Hematopoietic multipotent progenitor cell (in vitro differentiated cells): ENCODE results near the gene PRDM1. TPM values are rescaled to one million over a fixed set of nuclear protein-coding genes. Genes with fewer than 3 reads are reported as not detected.
A peak's percentile ranks its signal among the peaks of the same experiment; 100 is the strongest.

Source experiments
- DNase-seq, 3 donors: peaks; one replicate each; pipeline ENCODE4 v3.0.0-alpha.2; 2011 to 2015; ENCODE audit warnings: low read depth in 2 of 3, low spot score in 2 of 3
- total RNA-seq: library from RNA; depleted of rRNA; stranded (reverse); fragments of >200 nt; gene quantifications from one replicate; pipeline ENCODE4 v1.2.3, GENCODE V29; 2012

The PRDM1 gene
- total RNA-seq, 1 donor: 0.27 TPM

- no peak for DNase-seq
Measured at GRCh38 chr6:106114492-106114891, 28.4 kb downstream of the PRDM1 start.

DNA sequence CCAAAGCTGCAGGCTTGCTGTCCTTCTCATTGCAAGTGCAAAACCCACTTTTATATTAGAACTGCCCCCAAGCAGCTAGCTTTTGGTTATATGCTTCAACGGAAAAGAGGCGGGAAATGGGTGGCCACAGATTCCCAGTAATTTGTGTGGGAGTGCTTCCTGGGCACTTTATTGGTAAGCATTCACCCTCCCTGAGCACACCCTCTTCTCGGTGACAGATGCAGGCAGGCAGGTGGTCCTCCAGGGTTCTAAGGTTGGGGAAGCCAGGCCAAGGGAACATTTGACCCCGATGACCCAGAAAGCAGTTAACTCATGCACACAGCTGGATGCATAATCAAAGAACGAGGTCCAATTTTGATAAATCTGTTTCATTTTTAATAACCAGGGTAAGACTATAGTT is 29.1 kb downstream of the PRDM1 start:
- DNase-seq: no peak

GRCh38 chr6:106116125-106116832 is 30.1 kb downstream of the PRDM1 start:
- no peak for DNase-seq

DNA sequence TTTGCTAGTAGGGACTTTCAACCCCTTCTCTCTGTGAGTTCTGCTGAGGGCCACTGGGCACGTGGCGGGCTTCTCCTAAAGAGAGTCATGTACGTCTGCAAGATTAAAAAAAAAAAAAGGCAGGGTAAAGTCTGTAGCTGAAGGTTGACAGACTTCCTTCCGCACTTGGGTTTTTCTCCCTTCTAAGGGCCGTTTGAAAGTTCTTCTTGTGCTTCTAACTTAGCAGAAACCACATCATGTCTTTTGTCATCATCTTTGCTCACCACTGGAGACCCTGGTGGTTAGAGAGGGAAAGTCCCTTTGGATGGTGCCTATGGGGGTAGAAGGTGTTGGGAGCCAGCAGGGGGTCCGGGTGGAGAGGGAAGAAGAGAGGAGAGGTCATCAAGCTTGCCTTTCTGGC is 31.4 kb downstream of the PRDM1 start:
- peak; percentile 54 to 86 (median 64) for DNase-seq

DNA sequence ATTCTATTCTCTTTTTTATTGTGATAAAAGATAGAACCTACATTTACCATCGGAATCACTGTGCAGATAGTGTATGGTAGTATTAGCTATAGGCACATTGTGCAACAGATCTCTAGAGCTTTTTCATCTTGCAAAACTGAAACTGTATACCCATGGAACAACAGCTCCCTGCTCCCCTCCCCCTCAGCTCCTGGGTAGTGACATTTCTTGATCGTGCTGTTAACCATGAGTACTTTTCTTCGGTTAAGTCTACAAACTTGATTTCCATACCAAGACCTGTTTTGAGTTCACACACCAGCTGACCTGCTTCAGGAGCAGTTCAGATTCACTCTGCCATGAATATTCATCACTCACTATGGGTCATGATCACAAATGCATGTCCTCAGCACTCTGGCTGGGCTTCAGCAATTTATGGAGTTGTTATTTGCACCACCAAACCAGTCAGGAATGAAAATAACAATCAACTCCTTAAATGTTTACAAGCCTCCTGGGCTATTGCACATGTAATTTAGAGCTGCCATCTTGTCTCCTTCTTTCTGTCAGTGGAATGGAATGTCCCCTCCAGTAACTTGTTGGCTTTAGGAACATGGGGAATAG is 32.8 kb downstream of the PRDM1 start:
- DNase-seq: no peak

GRCh38 chr6:106119546-106119945 is 33.4 kb downstream of the PRDM1 start:
- DNase-seq: no peak

DNA sequence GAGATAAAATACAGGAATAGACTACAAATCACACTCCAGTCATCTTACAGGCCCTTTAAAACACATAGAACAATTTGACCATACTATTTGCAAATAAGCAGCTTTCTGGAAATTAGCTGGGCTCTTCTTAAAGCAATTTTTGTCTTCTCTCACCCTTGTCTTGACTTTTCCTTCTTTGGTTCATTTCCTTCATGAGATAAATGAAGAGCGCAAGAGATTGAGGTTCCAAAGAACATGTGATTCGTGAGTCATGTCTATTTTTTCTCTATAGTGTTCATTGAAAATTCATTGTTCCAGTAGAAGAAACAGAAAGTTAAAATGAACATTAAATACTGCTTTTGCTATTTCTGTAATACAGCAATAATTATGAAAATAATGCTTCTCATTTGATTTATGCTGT is 33.9 kb downstream of the PRDM1 start:
- no peak for DNase-seq

DNA sequence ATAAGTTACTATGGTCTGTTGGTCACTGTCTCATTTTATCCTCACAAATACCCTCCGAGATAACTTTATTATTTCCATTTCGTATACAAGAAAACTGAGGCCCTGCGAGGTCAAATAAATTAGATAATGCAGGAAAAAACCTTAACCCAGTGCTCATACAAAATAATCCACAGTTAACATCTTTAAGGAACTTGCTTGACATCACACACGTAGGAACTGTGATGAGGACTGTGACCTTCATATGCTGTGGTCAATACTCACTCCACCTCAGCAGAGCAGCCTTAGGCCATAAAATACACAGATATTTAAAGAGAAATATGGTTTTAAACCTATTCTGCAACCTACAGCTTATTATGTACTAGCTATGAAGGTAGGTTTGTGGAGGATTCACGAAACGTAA is 34.3 kb downstream of the PRDM1 start:
- no peak for DNase-seq

DNA sequence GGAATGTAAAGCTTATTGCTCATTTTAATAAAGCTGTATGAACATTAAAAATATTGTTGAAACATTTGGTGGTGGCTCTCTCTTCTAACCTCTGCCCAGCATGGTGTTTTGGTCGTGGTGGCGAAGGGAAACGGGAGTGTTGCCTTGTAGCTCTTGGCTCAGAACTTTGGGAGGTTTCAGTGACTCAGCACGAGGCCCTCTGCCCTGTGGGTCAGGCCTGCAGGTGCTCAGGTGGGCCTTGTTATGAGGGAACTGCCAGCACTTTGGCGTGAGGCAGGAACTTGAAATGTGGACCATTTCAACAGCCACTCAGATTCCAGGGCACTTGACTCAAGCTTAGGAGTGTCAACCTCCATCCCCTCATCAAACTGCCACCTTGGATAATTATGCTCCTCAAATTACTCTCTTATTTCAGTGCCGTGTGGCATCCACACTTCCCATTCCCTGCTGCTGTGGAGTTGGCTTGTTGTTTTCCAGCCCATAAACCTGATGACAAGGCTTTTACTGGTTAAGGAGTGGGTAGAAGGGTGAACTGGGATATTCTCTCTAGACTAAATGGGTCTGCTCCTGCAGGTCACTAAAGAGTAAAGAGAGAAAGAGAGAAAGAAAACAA is 36.3 kb downstream of the PRDM1 start:
- DNase-seq: no peak

DNA sequence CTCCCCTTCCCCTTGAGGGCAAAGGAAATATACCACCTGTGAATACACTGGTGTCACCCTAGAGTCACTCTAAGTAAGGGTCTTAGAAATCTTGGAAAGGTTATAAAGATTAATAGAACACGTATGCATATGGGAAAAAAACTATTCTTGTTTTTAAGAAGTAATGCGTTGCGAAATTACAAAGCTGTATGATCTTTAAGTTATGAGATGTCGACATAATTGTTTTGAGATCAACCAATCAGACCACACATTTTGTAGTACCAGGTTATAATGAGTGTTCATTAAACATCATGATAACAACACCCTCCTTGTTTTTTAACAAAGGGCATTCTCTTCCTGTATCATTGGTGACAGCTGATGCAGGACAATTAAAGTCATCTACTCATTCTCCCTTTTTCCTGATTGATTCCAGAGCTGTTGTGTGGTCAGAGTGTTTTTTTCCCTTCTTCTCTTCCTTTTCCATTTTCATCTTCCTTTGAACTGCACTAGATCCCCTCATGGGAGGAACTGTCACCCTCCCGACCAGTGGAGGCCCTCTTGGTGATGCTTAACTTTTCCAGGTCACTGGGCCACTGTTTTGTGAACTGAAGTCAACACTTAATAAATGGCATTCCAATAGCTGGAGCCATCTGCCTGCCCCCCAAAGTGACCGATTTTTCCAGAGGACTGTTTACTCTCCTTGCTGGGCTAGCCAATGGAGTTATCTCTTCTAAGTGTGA is 37.0 kb downstream of the PRDM1 start:
- no peak for DNase-seq

DNA sequence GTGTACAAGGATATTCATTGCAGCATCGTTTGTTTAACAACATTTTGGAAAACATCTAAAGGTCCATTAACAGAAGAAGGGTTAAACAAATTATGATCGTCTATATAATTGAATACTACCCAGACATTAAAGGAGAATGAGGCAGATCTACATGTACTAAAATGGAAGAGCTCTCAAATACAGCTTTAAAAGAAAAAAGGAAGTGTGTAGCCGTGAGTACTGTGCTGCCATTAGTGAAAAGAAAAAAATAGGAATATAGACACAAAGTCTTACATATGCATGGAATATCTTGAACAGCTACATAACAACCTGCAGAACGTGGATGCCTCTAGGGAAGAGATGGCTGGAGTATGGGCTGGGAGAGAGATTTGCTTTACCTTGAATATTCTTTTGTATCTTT is 37.9 kb downstream of the PRDM1 start:
- no peak for DNase-seq

DNA sequence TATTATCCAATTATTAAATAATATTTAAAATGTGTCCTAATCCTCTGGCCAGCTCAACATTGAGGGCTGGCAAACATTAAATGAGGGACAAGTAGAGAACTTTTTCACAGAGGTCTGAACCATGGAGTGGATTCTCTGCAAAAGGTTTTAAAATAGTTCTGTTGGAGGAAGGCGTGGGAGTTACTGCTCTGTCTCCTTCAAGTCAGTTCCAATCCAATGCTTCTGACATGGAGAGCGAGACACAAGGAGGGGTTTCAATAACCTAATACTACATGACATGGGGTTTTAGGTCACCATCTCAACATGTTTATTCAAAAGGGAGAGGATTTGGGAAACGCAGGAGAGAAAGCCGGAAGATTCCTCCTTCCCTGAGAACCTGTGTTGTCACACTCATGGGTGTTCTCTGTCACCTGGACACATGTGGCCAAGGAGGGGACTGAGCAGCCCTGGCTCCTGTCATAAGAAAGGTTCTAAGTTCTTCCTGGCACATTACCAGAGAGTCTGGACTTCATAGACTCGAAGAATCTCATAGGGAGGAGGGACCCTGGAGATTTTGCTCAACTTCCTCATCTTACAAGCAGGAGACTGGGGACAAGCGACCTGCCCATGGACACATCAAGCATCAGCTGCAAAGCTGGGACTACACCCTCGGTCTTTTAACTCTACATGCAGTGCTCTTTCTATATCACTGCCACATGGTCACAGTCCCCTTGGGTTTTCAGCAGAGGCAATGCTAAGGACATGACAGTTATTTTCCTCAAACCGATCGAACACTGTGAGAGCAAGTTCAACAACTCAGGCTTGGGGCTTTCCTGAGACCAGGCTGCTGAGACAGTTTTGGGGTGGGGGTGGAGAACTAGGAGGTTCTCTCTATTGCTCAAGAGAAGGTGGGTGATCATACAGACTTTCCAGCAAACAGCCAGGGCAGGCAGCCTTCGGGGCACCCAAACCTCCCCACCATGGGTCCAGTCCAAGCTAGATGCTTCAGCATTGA is 38.6 kb downstream of the PRDM1 start:
- no peak for DNase-seq

DNA sequence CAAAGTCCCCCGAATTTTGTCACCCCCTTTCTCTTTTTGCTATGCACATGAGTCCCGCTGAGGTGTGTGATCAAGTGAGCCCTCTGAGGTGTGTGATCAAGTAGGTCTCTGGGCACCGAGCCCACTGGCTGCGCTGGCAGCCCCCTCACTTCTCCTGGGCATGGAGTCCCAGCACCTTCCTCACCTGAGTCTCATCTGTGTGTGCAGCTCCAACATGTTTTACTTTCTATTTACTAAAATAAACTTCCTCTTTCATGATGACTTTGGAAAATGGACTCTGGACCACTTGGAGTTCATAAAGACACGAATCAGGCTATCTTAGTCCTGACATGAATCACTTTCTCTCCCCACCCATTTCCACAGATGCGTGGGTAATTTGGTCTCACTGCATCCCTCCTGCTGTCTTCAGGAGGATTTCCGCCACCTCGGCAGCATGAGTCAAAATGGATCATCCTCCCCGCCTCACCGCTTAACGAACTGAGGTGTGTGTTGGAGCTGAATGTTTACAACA is 39.8 kb downstream of the PRDM1 start:
- DNase-seq: peak in 2 of 3 donors; percentile 38 to 73

GRCh38 chr6:106126482-106126881 is 40.3 kb downstream of the PRDM1 start:
- DNase-seq: no peak

GRCh38 chr6:106128981-106129781 is 43.0 kb downstream of the PRDM1 start:
- DNase-seq: no peak

- DNase-seq: no peak
Measured at GRCh38 chr6:106132153-106132698, 46.1 kb downstream of the PRDM1 start.

GRCh38 chr6:106133040-106133439 is 46.9 kb downstream of the PRDM1 start:
- DNase-seq: no peak

GRCh38 chr6:106134087-106134770 is 48.1 kb downstream of the PRDM1 start:
- no peak for DNase-seq
